DND-41 (cell line): ENCODE data around the gene ATAD3C.
"Not testable (repeated sequence)": the region's sequence is repeated elsewhere in the genome, so short reads cannot be mapped to it uniquely, and the experiment has no call there.

Experiments
- ATAC-seq: fragments of 200-7000 bp; cut with Tn5 transposase; 3 replicates; pipeline ENCODE4 v1.9.1; 2021; ENCODE audit warnings: low read depth; ENCODE audit not compliant: insufficient read depth
- DNase-seq: peaks from one replicate; pipeline ENCODE4 v3.0.0-alpha.2; 2020
- H2AFZ ChIP-seq: 2 replicates; pipeline ENCODE4 v1.6.0; 2012; ENCODE audit warnings: low read depth, low read length
- H3K27ac ChIP-seq: 2 replicates; pipeline ENCODE4 v1.5.1; 2012; ENCODE audit warnings: low read length, inconsistent platforms
- H3K27me3 ChIP-seq: fragments of 200-600 bp; sonication (generic); 2 replicates; pipeline ENCODE4 v1.6.0; 2012; ENCODE audit warnings: low read length, mild to moderate bottlenecking, inconsistent platforms; ENCODE audit not compliant: insufficient read depth, poor library complexity
- H3K36me3 ChIP-seq: 2 replicates; pipeline ENCODE4 v1.5.1; 2012; ENCODE audit warnings: low read length, inconsistent platforms; ENCODE audit not compliant: insufficient read depth
- H3K4me1 ChIP-seq: 2 replicates; pipeline ENCODE4 v1.5.1; 2012; ENCODE audit warnings: mild to moderate bottlenecking, low read length; ENCODE audit not compliant: insufficient read depth
- H3K4me2 ChIP-seq: 2 replicates; pipeline ENCODE4 v1.6.0; 2012; ENCODE audit warnings: mild to moderate bottlenecking, moderate library complexity, low read length, inconsistent platforms; ENCODE audit not compliant: insufficient read depth
- H3K4me3 ChIP-seq, 2 experiments: fragments of 200-600 bp in 1 of 2; shearing (Covaris generic) in 1 of 2; 2 replicates each; pipeline ENCODE4 v1.5.1; 2012 to 2016; ENCODE audit warnings: inconsistent platforms in 2 of 2, low read length in 2 of 2, mild to moderate bottlenecking in 2 of 2, low read depth in 1 of 2, moderate library complexity in 1 of 2
- H3K79me2 ChIP-seq: 2 replicates; pipeline ENCODE4 v1.6.0; 2012; ENCODE audit warnings: low read length, inconsistent platforms; ENCODE audit not compliant: insufficient read depth
- H3K9ac ChIP-seq: 2 replicates; pipeline ENCODE4 v1.6.0; 2012; ENCODE audit warnings: low read depth, mild to moderate bottlenecking, inconsistent platforms, low read length, moderate library complexity
- H3K9me3 ChIP-seq: 2 replicates; pipeline ENCODE4 v1.5.1; 2012; ENCODE audit warnings: low read length, moderate library complexity, mild to moderate bottlenecking, inconsistent platforms; ENCODE audit not compliant: insufficient read depth, severe bottlenecking
- H4K20me1 ChIP-seq: 2 replicates; pipeline ENCODE4 v1.6.0; 2012; ENCODE audit warnings: low read length; ENCODE audit not compliant: insufficient read depth
- CTCF ChIP-seq: IDR thresholded peaks from 2 replicates; pipeline ENCODE4 v1.5.1; 2012; ENCODE audit warnings: borderline replicate concordance, low read length, moderate library complexity, mild to moderate bottlenecking; ENCODE audit not compliant: poor library complexity, severe bottlenecking; ENCODE audit errors: extremely low read depth
- EZH2 ChIP-seq: IDR thresholded peaks from 3 replicates; pipeline ENCODE4 v1.6.1; 2012; ENCODE audit warnings: borderline replicate concordance, low read depth, mild to moderate bottlenecking, moderate library complexity, low read length, inconsistent platforms; ENCODE audit not compliant: severe bottlenecking

Gene ATAD3C

GRCh38 chr1:1459711-1460110, 10.2 kb downstream of the ATAD3C start:
- ATAC-seq, H3K27ac ChIP-seq: not testable (repeated sequence)

GRCh38 chr1:1460540-1461130, 11.1 kb downstream of the ATAD3C start:
- Histone ChIP-seq H4K20me1 (no peaks in the 10 kb centered on the region), H3K36me3 (no peaks in the 10 kb centered on the region), H3K4me3 (no peak overlapping the region), H3K27me3 (no peaks in the 10 kb centered on the region), H3K4me1 (no peaks in the 10 kb centered on the region), H3K9me3 (no peaks in the 10 kb centered on the region), H3K4me2 (no peak overlapping the region), H3K27ac (no peak overlapping the region), H3K9ac (no peak overlapping the region), H3K79me2 (no peaks in the 10 kb centered on the region), H2AFZ (no peak overlapping the region)
- TF ChIP-seq EZH2 (no peak), CTCF (no peak)
- DNase-seq = no peak
- ATAC-seq = no peak

More at GRCh38 chr1:1459711-1460110, 10.2 kb downstream of the ATAD3C start:
- not testable (repeated sequence) for DNase-seq, H2AFZ ChIP-seq, H3K9me3 ChIP-seq, H3K27me3 ChIP-seq, H3K9ac ChIP-seq, H3K79me2 ChIP-seq, H3K4me2 ChIP-seq, H3K4me1 ChIP-seq, H3K4me3 ChIP-seq, H3K36me3 ChIP-seq, H4K20me1 ChIP-seq

GRCh38 chr1:1461721-1462317, 12.3 kb downstream of the ATAD3C start:
- ATAC-seq = peak; percentile 52; the same call in 2 of the 3 replicates
- no peak overlapping the region for H3K9ac ChIP-seq
- no peak overlapping the region for H3K4me2 ChIP-seq
- no peaks in the 10 kb centered on the region for H3K9me3 ChIP-seq
- H3K79me2 ChIP-seq = no peaks in the 10 kb centered on the region
- DNase-seq = no peak
- no peaks in the 10 kb centered on the region for H4K20me1 ChIP-seq
- no peak overlapping the region for H3K27ac ChIP-seq
- H3K27me3 ChIP-seq = no peaks in the 10 kb centered on the region
- TF ChIP-seq CTCF (no peak), EZH2 (no peak)
- H2AFZ ChIP-seq = no peak overlapping the region
- H3K4me3 ChIP-seq = no peak overlapping the region
- H3K36me3 ChIP-seq = no peaks in the 10 kb centered on the region
- no peaks in the 10 kb centered on the region for H3K4me1 ChIP-seq

- Histone ChIP-seq H4K20me1 (no peaks in the 10 kb centered on the region), H2AFZ (no peak overlapping the region), H3K9ac (no peak overlapping the region), H3K9me3 (no peaks in the 10 kb centered on the region), H3K4me3 (no peak overlapping the region), H3K4me2 (no peak overlapping the region), H3K79me2 (no peaks in the 10 kb centered on the region), H3K4me1 (no peaks in the 10 kb centered on the region), H3K36me3 (no peaks in the 10 kb centered on the region), H3K27me3 (no peaks in the 10 kb centered on the region), H3K27ac (no peak overlapping the region)
- no peak for ATAC-seq
- no peak for TF ChIP-seq CTCF
- TF ChIP-seq EZH2 = no peak
- no peak for DNase-seq
Observed at GRCh38 chr1:1462318-1462966, 13.0 kb downstream of the ATAD3C start.
